Loucy (cell line): ENCODE data around the gene PPHLN1.

Experiments used
- CTCF ChIP-seq: fragments of 200-600 bp; sonication (generic); conservative IDR thresholded peaks from 2 replicates; pipeline ENCODE4 v1.5.1; 2014; ENCODE audit warnings: mild to moderate bottlenecking, antibody characterized with exemption, low read length
- EZH2phosphoT487 ChIP-seq: fragments of 200-600 bp; IDR thresholded peaks from 2 replicates; pipeline ENCODE4 v1.6.1; 2018; ENCODE audit warnings: antibody characterized with exemption, mild to moderate bottlenecking, moderate library complexity, borderline replicate concordance

GRCh38 chr12:42370013-42370412 lies 44.0 kb downstream of the PPHLN1 start:
- TF ChIP-seq CTCF (no peak), EZH2phosphoT487 (no peak)
